Measurements from ENCODE around the gene INPP5K. TPM values are rescaled to one million over a fixed set of nuclear protein-coding genes. Genes with fewer than 3 reads are reported as not detected.
A peak's percentile ranks its signal among the peaks of the same experiment; 100 is the strongest.

INPP5K gene
- total and polyA plus RNA-seq, 10 of the 15 experiments (the other 5 are each of a cell fraction or from before 2014, with no cell fraction given): 0.58 to 41.2 (median 23.3) TPM

GRCh38 chr17:1490643-1491442 lies 25.6 kb downstream of the INPP5K start:
- Histone ChIP-seq H4K20me1 (ENCODE audit: control insufficient read depth, insufficient read depth) (no peaks in the 10 kb centered on the region), H3K4me2 (ENCODE audit: control insufficient read depth, insufficient read depth) (peak overlapping the region; percentile 70), H3K4me3 (peak overlapping the region; percentile 96), H3K4me1 (ENCODE audit: control insufficient read depth, insufficient read depth, low read length) (peaks cover 17% of the 10 kb centered on the region), H3K79me2 (ENCODE audit: control insufficient read depth, insufficient read depth, low read length) (no peaks in the 10 kb centered on the region; the same call in 1 of the 2 replicates), H2AFZ (ENCODE audit: control insufficient read depth, low read depth, low read length) (peak overlapping the region; percentile 81), H3K9ac (ENCODE audit: control insufficient read depth, insufficient read depth, low read length) (peak overlapping the region; percentile 67; the same call in 1 of the 2 replicates), H3K27me3 (replicated peaks in 1 of 2; ENCODE audit: control insufficient read depth in 2 of 2, insufficient read depth in 2 of 2, low read length in 1 of 2) (no peaks in the 10 kb centered on the region), H3K27ac (ENCODE audit: control insufficient read depth, insufficient read depth) (peak overlapping the region; percentile 35), H3K36me3 (ENCODE audit: control insufficient read depth in 2 of 2, insufficient read depth in 2 of 2, low read length in 1 of 2) (0 out of 4 replicates have a peak, but pooled peaks cover 0 to under 1% of the 10 kb centered on the region in 2 experiments), H3K9me3 (replicated peaks; ENCODE audit: control insufficient read depth, insufficient read depth, low read length) (no peaks in the 10 kb centered on the region)
- no peak for FAIRE-seq
- ChIA-PET RAD21 (ENCODE audit: unreplicated experiment) (interaction anchor here (0.5 to 1.3 kb wide), 2 partner anchors 57 to 125 kb away, joined by 3 to 6 read pairs; no protein-coding TSS in a partner anchor), POLR2A (interaction anchor here (1.2 kb wide), 1 partner anchor 16 kb away, joined by 4 read pairs; no protein-coding TSS in a partner anchor), CTCF (interaction anchor here (0.7 kb wide), 1 partner anchor 32 kb away, joined by 5 read pairs; no protein-coding TSS in a partner anchor), SMC1A (ENCODE audit: uncharacterized antibody, unreplicated experiment) (interaction anchor here (1.4 to 3.9 kb wide), 2 partner anchors 16 to 125 kb away, joined by 4 to 20 read pairs; no protein-coding TSS in a partner anchor)
- intact Hi-C loops (cut with micrococcal nuclease; ENCODE audit: unreplicated experiment): no loop called here
- DNase-seq (ENCODE audit: low read depth, low spot score): no peak
- no TSS peak for BruUV-seq (replicated peaks)
- peak; percentile 65 for ATAC-seq
- in situ Hi-C loops (cut with MboI): no loop called here
- under 1% methylated on average over 40 of the region's 52 CpGs for WGBS (ENCODE audit: insufficient coverage, insufficient replicate concordance, low lambda C conversion rate, missing lambda C conversion rate)
- peak; percentile 24; the same call in 1 of the 2 replicates for TF ChIP-seq HDGF (IDR thresholded peaks at IDR 0.05)
- TF ChIP-seq RUNX3 (IDR thresholded peaks at IDR 0.05; ENCODE audit: low read length): no peak
- TF ChIP-seq MEF2B (IDR thresholded peaks at IDR 0.05; ENCODE audit: partially characterized antibody, poor library complexity, severe bottlenecking): no peak
- peak; percentile 84 for TF ChIP-seq POLR2A (IDR thresholded peaks at IDR 0.05; ENCODE audit: low read depth, low read length)
- 0 out of 2 replicates have a peak, but pooled peaks have one; percentile 32 for TF ChIP-seq GATAD2B (conservative IDR thresholded peaks at IDR 0.05; ENCODE audit: low read depth)
- no peak for TF ChIP-seq SMAD1 (IDR thresholded peaks at IDR 0.05; ENCODE audit: low read depth, partially characterized antibody)
- no peak for TF ChIP-seq ZNF217 (IDR thresholded peaks at IDR 0.05)
- TF ChIP-seq STAT1 (conservative IDR thresholded peaks at IDR 0.05): no peak
- peak in 1 of 2 experiments; percentile 17; a peak in 1 of 4 replicates for TF ChIP-seq IKZF2 (IDR thresholded peaks at IDR 0.05)
- TF ChIP-seq CBX3 (IDR thresholded peaks at IDR 0.05; ENCODE audit: borderline replicate concordance, low read depth): no peak
- no peak for TF ChIP-seq ZNF24 (IDR thresholded peaks at IDR 0.05)
- TF ChIP-seq NR2F1 (conservative IDR thresholded peaks at IDR 0.05): peak; percentile 9; the same call in 1 of the 2 replicates
- TF ChIP-seq BRCA1 (IDR thresholded peaks at IDR 0.05; ENCODE audit: low read depth, low read length): no peak
- TF ChIP-seq CHD1 (IDR thresholded peaks at IDR 0.05; ENCODE audit: low read depth, low read length): no peak
- no peak for TF ChIP-seq ZBED1 (IDR thresholded peaks at IDR 0.05; ENCODE audit: borderline replicate concordance)
- peak; percentile 45; the same call in 1 of the 2 replicates for TF ChIP-seq DPF2 (IDR thresholded peaks at IDR 0.05)
- no peak for TF ChIP-seq TBL1XR1 (IDR thresholded peaks at IDR 0.05; ENCODE audit: low read depth, low read length)
- TF ChIP-seq TCF7 (IDR thresholded peaks at IDR 0.05; ENCODE audit: borderline replicate concordance): no peak
- TF ChIP-seq, protein P1, sequence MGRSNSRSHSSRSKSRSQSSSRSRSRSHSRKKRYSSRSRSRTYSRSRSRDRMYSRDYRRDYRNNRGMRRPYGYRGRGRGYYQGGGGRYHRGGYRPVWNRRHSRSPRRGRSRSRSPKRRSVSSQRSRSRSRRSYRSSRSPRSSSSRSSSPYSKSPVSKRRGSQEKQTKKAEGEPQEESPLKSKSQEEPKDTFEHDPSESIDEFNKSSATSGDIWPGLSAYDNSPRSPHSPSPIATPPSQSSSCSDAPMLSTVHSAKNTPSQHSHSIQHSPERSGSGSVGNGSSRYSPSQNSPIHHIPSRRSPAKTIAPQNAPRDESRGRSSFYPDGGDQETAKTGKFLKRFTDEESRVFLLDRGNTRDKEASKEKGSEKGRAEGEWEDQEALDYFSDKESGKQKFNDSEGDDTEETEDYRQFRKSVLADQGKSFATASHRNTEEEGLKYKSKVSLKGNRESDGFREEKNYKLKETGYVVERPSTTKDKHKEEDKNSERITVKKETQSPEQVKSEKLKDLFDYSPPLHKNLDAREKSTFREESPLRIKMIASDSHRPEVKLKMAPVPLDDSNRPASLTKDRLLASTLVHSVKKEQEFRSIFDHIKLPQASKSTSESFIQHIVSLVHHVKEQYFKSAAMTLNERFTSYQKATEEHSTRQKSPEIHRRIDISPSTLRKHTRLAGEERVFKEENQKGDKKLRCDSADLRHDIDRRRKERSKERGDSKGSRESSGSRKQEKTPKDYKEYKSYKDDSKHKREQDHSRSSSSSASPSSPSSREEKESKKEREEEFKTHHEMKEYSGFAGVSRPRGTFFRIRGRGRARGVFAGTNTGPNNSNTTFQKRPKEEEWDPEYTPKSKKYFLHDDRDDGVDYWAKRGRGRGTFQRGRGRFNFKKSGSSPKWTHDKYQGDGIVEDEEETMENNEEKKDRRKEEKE (IDR thresholded peaks at IDR 0.05): no peak
- TF ChIP-seq, protein P2, sequence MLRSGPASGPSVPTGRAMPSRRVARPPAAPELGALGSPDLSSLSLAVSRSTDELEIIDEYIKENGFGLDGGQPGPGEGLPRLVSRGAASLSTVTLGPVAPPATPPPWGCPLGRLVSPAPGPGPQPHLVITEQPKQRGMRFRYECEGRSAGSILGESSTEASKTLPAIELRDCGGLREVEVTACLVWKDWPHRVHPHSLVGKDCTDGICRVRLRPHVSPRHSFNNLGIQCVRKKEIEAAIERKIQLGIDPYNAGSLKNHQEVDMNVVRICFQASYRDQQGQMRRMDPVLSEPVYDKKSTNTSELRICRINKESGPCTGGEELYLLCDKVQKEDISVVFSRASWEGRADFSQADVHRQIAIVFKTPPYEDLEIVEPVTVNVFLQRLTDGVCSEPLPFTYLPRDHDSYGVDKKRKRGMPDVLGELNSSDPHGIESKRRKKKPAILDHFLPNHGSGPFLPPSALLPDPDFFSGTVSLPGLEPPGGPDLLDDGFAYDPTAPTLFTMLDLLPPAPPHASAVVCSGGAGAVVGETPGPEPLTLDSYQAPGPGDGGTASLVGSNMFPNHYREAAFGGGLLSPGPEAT (IDR thresholded peaks at IDR 0.05; ENCODE audit: low read depth): peak; percentile 32; the same call in 1 of the 2 replicates
- no peak for TF ChIP-seq CREM (IDR thresholded peaks at IDR 0.05; ENCODE audit: low read depth)
